HCT116 (cell line): ENCODE results near the gene BRD3OS. TPM values are rescaled to one million over a fixed set of nuclear protein-coding genes. Genes with fewer than 3 reads are reported as not detected.

Source experiments
- ATAC-seq: fragments of 200-7000 bp; cut with Tn5 transposase; 2 replicates; pipeline ENCODE4 v1.9.1; 2020; ENCODE audit warnings: mild to moderate bottlenecking, moderate library complexity
- BruUV-seq: library from RNA; stranded (reverse); fragments of 400-500 nt; replicated peaks from 2 replicates; lab custom pipeline; 2021; lab: Mats Ljungman, UMichigan
- CTCF ChIA-PET: fragments of 300-600 bp; sonication (Branson Sonifier 250); formaldehyde crosslinking; loops from one replicate; lab custom pipeline; 2021; ENCODE audit warnings: antibody characterized with exemption; lab: Charles Lee
- POLR2A ChIA-PET: fragments of 300-600, 350-600 bp; sonication (Branson Sonifier 250); formaldehyde crosslinking; loops from one replicate; lab custom pipeline; 2021; ENCODE audit warnings: antibody characterized with exemption; lab: Charles Lee
- RAD21 ChIA-PET, 2 experiments: fragments of 300-600 bp; sonication (Branson Sonifier 250); formaldehyde crosslinking; loops; one replicate each; lab custom pipeline; 2023; ENCODE audit warnings: low total read pairs in 2 of 2; ENCODE audit not compliant: uncharacterized antibody in 2 of 2, unreplicated experiment in 2 of 2, low non-redundant PET in 1 of 2; lab: Charles Lee
- DNase-seq: peaks from one replicate; pipeline ENCODE4 v3.0.0-alpha.2; 2010; ENCODE audit warnings: low read depth, low spot score
- H2AFZ ChIP-seq: fragments of 200-600 bp; shearing (Covaris generic), sonication (generic); 2 replicates; pipeline ENCODE4 v1.6.1; 2017; ENCODE audit warnings: low read depth, mixed run types, mixed read lengths, antibody characterized with exemption, low read length; ENCODE audit not compliant: poor library complexity, severe bottlenecking
- H3K27ac ChIP-seq: 2 replicates; pipeline ENCODE4 v1.5.1; 2012; ENCODE audit warnings: low read depth, low read length
- H3K27me3 ChIP-seq: fragments of 200-600 bp; sonication (generic); 2 replicates; pipeline ENCODE4 v1.6.1; 2016; ENCODE audit warnings: mixed run types, low read length, mixed read lengths; ENCODE audit not compliant: insufficient read depth
- H3K36me3 ChIP-seq, 2 experiments: fragments of 200-500 bp in 1 of 2; fragments of 200-600 bp in 1 of 2; sonication (Bioruptor generic) in 1 of 2; sonication (generic) in 1 of 2; 2 replicates each; pipeline versions ENCODE4 v1.5.1 to v1.6.1; 2014 to 2016; ENCODE audit warnings: low read length in 2 of 2, inconsistent platforms in 1 of 2, mixed read lengths in 1 of 2, mixed run types in 1 of 2; ENCODE audit not compliant: insufficient read depth in 2 of 2, control insufficient read depth in 1 of 2
- H3K4me1 ChIP-seq, 2 experiments: fragments of 200-600 bp in 1 of 2; sonication (generic) in 1 of 2; 2 replicates each; pipeline versions ENCODE4 v1.5.1 to v1.6.1; 2012 to 2017; ENCODE audit warnings: low read length in 2 of 2, inconsistent platforms in 1 of 2, mild to moderate bottlenecking in 1 of 2, mixed read lengths in 1 of 2, mixed run types in 1 of 2, moderate library complexity in 1 of 2; ENCODE audit not compliant: insufficient read depth in 2 of 2, control insufficient read depth in 1 of 2
- H3K4me2 ChIP-seq: fragments of 200-600 bp; sonication (generic); 2 replicates; pipeline ENCODE4 v1.6.1; 2017; ENCODE audit warnings: mixed run types, low read length, mixed read lengths
- H3K4me3 ChIP-seq, 2 experiments: fragments of 200-600 bp in 1 of 2; sonication (generic) in 1 of 2; replicated peaks in 1 of 2; 2 replicates each; pipeline ENCODE4 v1.5.1; 2011 to 2016; ENCODE audit warnings: low read length in 2 of 2, control low read depth in 1 of 2, low read depth in 1 of 2, mild to moderate bottlenecking in 1 of 2, mixed read lengths in 1 of 2, mixed run types in 1 of 2
- H3K79me2 ChIP-seq: fragments of 200-600 bp; sonication (generic); 2 replicates; pipeline ENCODE4 v1.6.1; 2017; ENCODE audit warnings: mild to moderate bottlenecking, mixed run types, low read length, moderate library complexity, mixed read lengths; ENCODE audit not compliant: insufficient read depth
- H3K9ac ChIP-seq: fragments of 200-600 bp; sonication (generic); 2 replicates; pipeline ENCODE4 v1.6.1; 2016; ENCODE audit warnings: low read length, mixed read lengths
- H3K9me2 ChIP-seq: fragments of 200-600 bp; sonication (generic), shearing (Covaris generic); 2 replicates; pipeline ENCODE4 v1.6.1; 2017; ENCODE audit warnings: mixed run types, mild to moderate bottlenecking, moderate library complexity; ENCODE audit not compliant: insufficient read depth
- H3K9me3 ChIP-seq, 2 experiments: fragments of 200-500 bp in 1 of 2; fragments of 200-600 bp in 1 of 2; sonication (Bioruptor generic) in 1 of 2; sonication (generic) in 1 of 2; 2 replicates each; pipeline ENCODE4 v1.6.1; 2014 to 2017; ENCODE audit warnings: low read length in 2 of 2, mixed read lengths in 2 of 2, inconsistent platforms in 1 of 2, low read depth in 1 of 2, mild to moderate bottlenecking in 1 of 2, mixed run types in 1 of 2, moderate library complexity in 1 of 2; ENCODE audit not compliant: control insufficient read depth in 1 of 2, insufficient read depth in 1 of 2
- H4K20me1 ChIP-seq: fragments of 200-600 bp; sonication (generic), shearing (Covaris generic); 2 replicates; pipeline ENCODE4 v1.6.1; 2017; ENCODE audit warnings: mixed run types, mild to moderate bottlenecking, moderate library complexity; ENCODE audit not compliant: insufficient read depth
- EGR1 ChIP-seq: IDR thresholded peaks from 2 replicates; pipeline ENCODE4 v1.6.1; 2012; ENCODE audit warnings: low read depth
- ELF1 ChIP-seq: IDR thresholded peaks from 2 replicates; pipeline ENCODE4 v1.6.1; 2012; ENCODE audit warnings: low read depth, borderline replicate concordance
- EZH2 ChIP-seq: fragments of 200-600 bp; sonication (generic); IDR thresholded peaks from 2 replicates; pipeline ENCODE4 v1.6.1; 2017; ENCODE audit warnings: antibody characterized with exemption, mixed run types
- RAD21 ChIP-seq: IDR thresholded peaks from 2 replicates; pipeline ENCODE4 v1.6.1; 2012; ENCODE audit warnings: low read depth, mild to moderate bottlenecking
- SIN3A ChIP-seq: IDR thresholded peaks from 2 replicates; pipeline ENCODE4 v1.6.1; 2012; ENCODE audit warnings: low read depth
- TCF7L2 ChIP-seq: IDR thresholded peaks from 2 replicates; pipeline ENCODE4 v1.7.0; 2011; ENCODE audit warnings: borderline replicate concordance, inconsistent platforms; ENCODE audit not compliant: insufficient read depth, insufficient read length; ENCODE audit errors: extremely low read depth
- YY1 ChIP-seq: IDR thresholded peaks from 2 replicates; pipeline ENCODE4 v1.6.1; 2011; ENCODE audit warnings: low read length, low read depth, moderate library complexity, mild to moderate bottlenecking; ENCODE audit not compliant: insufficient replicate concordance; ENCODE audit errors: extremely low read depth
- intact Hi-C: fragments of 100-400 bp; cut with micrococcal nuclease; formaldehyde crosslinking; loops from 2 replicates; pipeline ENCODE4 v1.10.0; 2022
- total RNA-seq: library from RNA; stranded (reverse); gene quantifications from one replicate; pipeline ENCODE4 v1.2.1, GENCODE V29; 2021; ENCODE audit not compliant: unreplicated experiment
- TF ChIP-seq, protein P1 (sequence below): IDR thresholded peaks from 2 replicates; pipeline ENCODE4 v1.6.1; 2012
- TF ChIP-seq, protein P2 (sequence below): IDR thresholded peaks from 2 replicates; pipeline ENCODE4 v1.6.1; 2012
- TF ChIP-seq, protein P3 (sequence below), 3 experiments: fragments of 200-600 bp in 1 of 3; sonication (generic) in 1 of 3; IDR thresholded peaks in 2 of 3; conservative IDR thresholded peaks in 1 of 3; 2 replicates each; pipeline ENCODE4 v1.5.1; 2012 to 2017; ENCODE audit warnings: low read depth in 2 of 3, low read length in 2 of 3, antibody characterized with exemption in 1 of 3, borderline replicate concordance in 1 of 3, control low read depth in 1 of 3, mild to moderate bottlenecking in 1 of 3, mixed read lengths in 1 of 3, mixed run types in 1 of 3, moderate library complexity in 1 of 3; ENCODE audit not compliant: insufficient read depth in 1 of 3
- TF ChIP-seq, protein P4 (sequence below): IDR thresholded peaks from 2 replicates; pipeline ENCODE4 v1.6.1; 2012; ENCODE audit warnings: low read depth

The BRD3OS gene
- total RNA-seq, 1 experiment from 2014 or later: 17.0 TPM

DNA sequence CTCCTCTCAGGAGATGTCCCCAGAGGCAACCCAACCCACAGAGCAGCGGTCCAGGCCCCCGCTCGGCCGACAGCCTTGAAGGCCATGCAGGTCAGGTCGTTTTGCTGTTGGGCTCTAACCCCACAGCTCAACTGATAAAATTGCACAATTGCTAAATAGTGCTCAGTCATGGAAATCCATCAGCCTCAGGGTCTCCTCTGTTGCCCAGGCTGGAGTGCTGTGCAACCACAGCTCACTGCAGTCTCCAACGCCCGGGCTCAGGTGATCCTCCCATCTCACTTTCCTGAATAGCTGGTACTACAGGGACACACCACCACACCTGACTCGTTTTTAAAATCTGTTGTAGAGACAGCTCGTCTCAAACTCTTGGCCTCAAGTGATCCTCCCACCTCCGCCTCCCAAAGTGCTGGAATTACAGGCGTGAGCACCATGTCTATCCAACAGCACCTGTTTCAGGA lies 18.3 kb downstream of the BRD3OS start:
- H3K27me3 ChIP-seq: no peaks in the 10 kb centered on the region
- peaks cover 0 to 11% of the 10 kb centered on the region in 2 experiments; a peak in 2 of 4 replicates for H3K36me3 ChIP-seq
- ChIA-PET RAD21 (no interaction called here), POLR2A (no interaction called here), CTCF (no interaction called here)
- intact Hi-C loops: no loop called here
- no peak overlapping the region for H2AFZ ChIP-seq
- BruUV-seq: no TSS peak
- no peak for ATAC-seq
- no peak overlapping the region for H3K4me2 ChIP-seq
- TF ChIP-seq TCF7L2 (no peak), EGR1 (no peak)
- no peak overlapping the region for H3K4me3 ChIP-seq
- no peak for DNase-seq
- H4K20me1 ChIP-seq: no peaks in the 10 kb centered on the region
- no peak overlapping the region for H3K9ac ChIP-seq
- H3K4me1 ChIP-seq: no peaks in the 10 kb centered on the region
- H3K79me2 ChIP-seq: no peaks in the 10 kb centered on the region
- no peak overlapping the region for H3K27ac ChIP-seq
- no peaks in the 10 kb centered on the region for H3K9me3 ChIP-seq
- H3K9me2 ChIP-seq: no peaks in the 10 kb centered on the region

DNA sequence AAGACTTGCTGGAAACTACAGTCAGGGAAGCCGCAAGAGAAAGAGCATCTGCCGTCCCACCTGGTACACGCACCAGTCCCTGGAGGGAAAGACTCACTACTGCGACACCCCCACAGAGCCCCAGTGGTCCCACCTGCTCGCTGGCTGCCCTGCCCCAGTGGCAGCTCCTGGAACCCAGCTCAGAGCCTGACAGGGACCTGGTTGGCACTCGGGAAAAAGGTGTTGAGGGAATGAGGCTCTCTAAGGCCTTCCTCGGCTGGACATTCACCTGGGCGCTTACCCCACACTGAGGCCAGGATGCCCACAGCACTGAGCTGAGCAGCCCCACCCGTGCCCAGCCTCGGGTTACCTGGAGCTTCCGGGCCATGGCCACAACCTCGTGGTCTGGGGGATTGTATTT lies 19.7 kb downstream of the BRD3OS start:
- Histone ChIP-seq H3K4me1 (no peaks in the 10 kb centered on the region), H3K27me3 (no peaks in the 10 kb centered on the region), H2AFZ (no peak overlapping the region), H3K9ac (no peak overlapping the region), H3K4me2 (no peak overlapping the region), H3K27ac (no peak overlapping the region), H3K9me3 (no peaks in the 10 kb centered on the region), H3K36me3 (peaks cover 0 to 14% of the 10 kb centered on the region in 2 experiments; a peak in 2 of 4 replicates), H3K79me2 (no peaks in the 10 kb centered on the region), H3K9me2 (no peaks in the 10 kb centered on the region), H4K20me1 (no peaks in the 10 kb centered on the region), H3K4me3 (no peak overlapping the region)
- DNase-seq: no peak
- ATAC-seq: no peak
- POLR2A ChIA-PET: no interaction called here
- intact Hi-C loops: no loop called here
- RAD21 ChIA-PET: no interaction called here
- CTCF ChIA-PET: no interaction called here
- BruUV-seq: no TSS peak
- no peak for TF ChIP-seq EZH2
- TF ChIP-seq, protein P1, sequence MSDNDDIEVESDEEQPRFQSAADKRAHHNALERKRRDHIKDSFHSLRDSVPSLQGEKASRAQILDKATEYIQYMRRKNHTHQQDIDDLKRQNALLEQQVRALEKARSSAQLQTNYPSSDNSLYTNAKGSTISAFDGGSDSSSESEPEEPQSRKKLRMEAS: no peak
- TF ChIP-seq, protein P2, sequence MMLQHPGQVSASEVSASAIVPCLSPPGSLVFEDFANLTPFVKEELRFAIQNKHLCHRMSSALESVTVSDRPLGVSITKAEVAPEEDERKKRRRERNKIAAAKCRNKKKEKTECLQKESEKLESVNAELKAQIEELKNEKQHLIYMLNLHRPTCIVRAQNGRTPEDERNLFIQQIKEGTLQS: no peak
- TF ChIP-seq RAD21: no peak
- no peak for TF ChIP-seq ELF1
- no peak for TF ChIP-seq SIN3A
- TF ChIP-seq, protein P3, sequence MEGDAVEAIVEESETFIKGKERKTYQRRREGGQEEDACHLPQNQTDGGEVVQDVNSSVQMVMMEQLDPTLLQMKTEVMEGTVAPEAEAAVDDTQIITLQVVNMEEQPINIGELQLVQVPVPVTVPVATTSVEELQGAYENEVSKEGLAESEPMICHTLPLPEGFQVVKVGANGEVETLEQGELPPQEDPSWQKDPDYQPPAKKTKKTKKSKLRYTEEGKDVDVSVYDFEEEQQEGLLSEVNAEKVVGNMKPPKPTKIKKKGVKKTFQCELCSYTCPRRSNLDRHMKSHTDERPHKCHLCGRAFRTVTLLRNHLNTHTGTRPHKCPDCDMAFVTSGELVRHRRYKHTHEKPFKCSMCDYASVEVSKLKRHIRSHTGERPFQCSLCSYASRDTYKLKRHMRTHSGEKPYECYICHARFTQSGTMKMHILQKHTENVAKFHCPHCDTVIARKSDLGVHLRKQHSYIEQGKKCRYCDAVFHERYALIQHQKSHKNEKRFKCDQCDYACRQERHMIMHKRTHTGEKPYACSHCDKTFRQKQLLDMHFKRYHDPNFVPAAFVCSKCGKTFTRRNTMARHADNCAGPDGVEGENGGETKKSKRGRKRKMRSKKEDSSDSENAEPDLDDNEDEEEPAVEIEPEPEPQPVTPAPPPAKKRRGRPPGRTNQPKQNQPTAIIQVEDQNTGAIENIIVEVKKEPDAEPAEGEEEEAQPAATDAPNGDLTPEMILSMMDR (IDR thresholded peaks at IDR 0.05 in 2 of 3, conservative IDR thresholded peaks at IDR 0.05 in 1 of 3; ENCODE audit: borderline replicate concordance in 1 of 3, insufficient read depth in 1 of 3, low read depth in 2 of 3, low read length in 2 of 3): no peak
- no peak for TF ChIP-seq YY1
- TF ChIP-seq, protein P4, sequence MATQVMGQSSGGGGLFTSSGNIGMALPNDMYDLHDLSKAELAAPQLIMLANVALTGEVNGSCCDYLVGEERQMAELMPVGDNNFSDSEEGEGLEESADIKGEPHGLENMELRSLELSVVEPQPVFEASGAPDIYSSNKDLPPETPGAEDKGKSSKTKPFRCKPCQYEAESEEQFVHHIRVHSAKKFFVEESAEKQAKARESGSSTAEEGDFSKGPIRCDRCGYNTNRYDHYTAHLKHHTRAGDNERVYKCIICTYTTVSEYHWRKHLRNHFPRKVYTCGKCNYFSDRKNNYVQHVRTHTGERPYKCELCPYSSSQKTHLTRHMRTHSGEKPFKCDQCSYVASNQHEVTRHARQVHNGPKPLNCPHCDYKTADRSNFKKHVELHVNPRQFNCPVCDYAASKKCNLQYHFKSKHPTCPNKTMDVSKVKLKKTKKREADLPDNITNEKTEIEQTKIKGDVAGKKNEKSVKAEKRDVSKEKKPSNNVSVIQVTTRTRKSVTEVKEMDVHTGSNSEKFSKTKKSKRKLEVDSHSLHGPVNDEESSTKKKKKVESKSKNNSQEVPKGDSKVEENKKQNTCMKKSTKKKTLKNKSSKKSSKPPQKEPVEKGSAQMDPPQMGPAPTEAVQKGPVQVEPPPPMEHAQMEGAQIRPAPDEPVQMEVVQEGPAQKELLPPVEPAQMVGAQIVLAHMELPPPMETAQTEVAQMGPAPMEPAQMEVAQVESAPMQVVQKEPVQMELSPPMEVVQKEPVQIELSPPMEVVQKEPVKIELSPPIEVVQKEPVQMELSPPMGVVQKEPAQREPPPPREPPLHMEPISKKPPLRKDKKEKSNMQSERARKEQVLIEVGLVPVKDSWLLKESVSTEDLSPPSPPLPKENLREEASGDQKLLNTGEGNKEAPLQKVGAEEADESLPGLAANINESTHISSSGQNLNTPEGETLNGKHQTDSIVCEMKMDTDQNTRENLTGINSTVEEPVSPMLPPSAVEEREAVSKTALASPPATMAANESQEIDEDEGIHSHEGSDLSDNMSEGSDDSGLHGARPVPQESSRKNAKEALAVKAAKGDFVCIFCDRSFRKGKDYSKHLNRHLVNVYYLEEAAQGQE: no peak
